Lower leg skin (tissue), 4 donors: Measurements from ENCODE around the gene METTL16. TPM values are rescaled to one million over a fixed set of nuclear protein-coding genes. Genes with fewer than 3 reads are reported as not detected.
"Not testable (repeated sequence)": the region's sequence is repeated elsewhere in the genome, so short reads cannot be mapped to it uniquely, and the experiment has no call there.

Experiments
- DNase-seq, 2 donors: peaks; one replicate each; pipeline ENCODE4 v3.0.0-alpha.2; 2019; ENCODE audit warnings: low spot score in 2 of 2
- H3K4me3 ChIP-seq: fragments of 200-600 bp; sonication (generic); 2 replicates; pipeline ENCODE4 v1.5.1; 2017; ENCODE audit warnings: mild to moderate bottlenecking, low read depth; ENCODE audit not compliant: poor library complexity, severe bottlenecking
- POLR2A ChIP-seq, 2 donors: fragments of 450-650 bp; IDR thresholded peaks; one replicate each; pipeline ENCODE4 v1.6.1; 2016 to 2017; ENCODE audit warnings: antibody characterized with exemption in 2 of 2, mild to moderate bottlenecking in 1 of 2, moderate library complexity in 1 of 2
- WGBS, 2 donors: methylation state at CpG; one replicate each; pipeline ENCODE4 v1.1.5; 2018; 5-methylcytosine and 5-hydroxymethylcytosine counted together
- intact Hi-C: fragments of 100-400 bp; cut with DNase I; formaldehyde crosslinking; loops from one replicate; pipeline ENCODE4 v1.15.0; 2023; ENCODE audit warnings: low total_unique reads
- total RNA-seq, 4 donors: library from RNA; depleted of rRNA; stranded (reverse); fragments of >200 nt; gene quantifications; one replicate each; pipeline ENCODE4 v1.1.0, GENCODE V29; 2016
- TF ChIP-seq, protein P1 (sequence below), 3 donors: fragments of 450-650 bp; IDR thresholded peaks; one replicate each; pipeline ENCODE4 v1.5.1; 2016; ENCODE audit warnings: antibody characterized with exemption in 3 of 3, mild to moderate bottlenecking in 3 of 3, moderate library complexity in 2 of 3

METTL16 gene
- total RNA-seq, 4 donors from 2014 or later: 17.7 to 47.4 (median 38.5) TPM

DNA sequence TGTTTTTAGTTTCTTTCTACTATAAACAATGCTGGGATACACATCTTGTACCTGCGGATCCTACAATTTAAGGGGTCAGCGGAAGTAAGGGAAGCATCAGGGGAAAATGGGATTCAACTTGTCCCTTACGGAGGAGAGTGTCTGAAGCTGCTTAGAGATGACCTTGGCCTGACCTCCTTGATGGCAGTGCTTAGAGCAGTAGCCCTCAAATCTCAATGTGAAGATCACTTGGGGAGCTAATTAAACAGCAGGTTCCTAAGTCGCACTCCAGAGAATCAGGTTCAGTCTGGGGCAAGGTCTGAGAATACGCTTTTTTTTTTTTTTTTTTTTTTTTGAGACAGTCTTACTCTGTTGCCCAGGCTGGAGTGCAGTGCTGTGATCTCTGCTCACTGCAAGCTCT lies 9.6 kb upstream of the METTL16 start:
- no peak overlapping the region for H3K4me3 ChIP-seq
- TF ChIP-seq, protein P1, sequence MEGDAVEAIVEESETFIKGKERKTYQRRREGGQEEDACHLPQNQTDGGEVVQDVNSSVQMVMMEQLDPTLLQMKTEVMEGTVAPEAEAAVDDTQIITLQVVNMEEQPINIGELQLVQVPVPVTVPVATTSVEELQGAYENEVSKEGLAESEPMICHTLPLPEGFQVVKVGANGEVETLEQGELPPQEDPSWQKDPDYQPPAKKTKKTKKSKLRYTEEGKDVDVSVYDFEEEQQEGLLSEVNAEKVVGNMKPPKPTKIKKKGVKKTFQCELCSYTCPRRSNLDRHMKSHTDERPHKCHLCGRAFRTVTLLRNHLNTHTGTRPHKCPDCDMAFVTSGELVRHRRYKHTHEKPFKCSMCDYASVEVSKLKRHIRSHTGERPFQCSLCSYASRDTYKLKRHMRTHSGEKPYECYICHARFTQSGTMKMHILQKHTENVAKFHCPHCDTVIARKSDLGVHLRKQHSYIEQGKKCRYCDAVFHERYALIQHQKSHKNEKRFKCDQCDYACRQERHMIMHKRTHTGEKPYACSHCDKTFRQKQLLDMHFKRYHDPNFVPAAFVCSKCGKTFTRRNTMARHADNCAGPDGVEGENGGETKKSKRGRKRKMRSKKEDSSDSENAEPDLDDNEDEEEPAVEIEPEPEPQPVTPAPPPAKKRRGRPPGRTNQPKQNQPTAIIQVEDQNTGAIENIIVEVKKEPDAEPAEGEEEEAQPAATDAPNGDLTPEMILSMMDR (IDR thresholded peaks at IDR 0.05): no peak
- TF ChIP-seq POLR2A (IDR thresholded peaks at IDR 0.05): no peak
- peak in 1 of 2 donors; percentile 28 for DNase-seq
- intact Hi-C loops: loop anchor here (5.0 kb wide), 1 partner anchor 424 kb away; no protein-coding TSS in a partner anchor
- whole genome bisulfite sequencing, 2 donors: 83 to 87% methylated on average over 5 of the region's 5 CpGs

GRCh38 chr17:2517539-2517938 lies 5.9 kb upstream of the METTL16 start:
- TF ChIP-seq POLR2A (IDR thresholded peaks at IDR 0.05): no peak
- TF ChIP-seq, protein P1 (IDR thresholded peaks at IDR 0.05): no peak
- DNase-seq: no peak
- intact Hi-C loops: no loop called here
- H3K4me3 ChIP-seq: no peak overlapping the region
- 90 to 92% methylated on average over 5 of the region's 5 CpGs for WGBS, 2 donors

GRCh38 chr17:2511138-2511461 lies 588 bp downstream of the METTL16 start:
- peak overlapping the region; percentile 62 for H3K4me3 ChIP-seq
- DNase-seq: no peak
- 1% methylated on average over 5 of the region's 5 CpGs for WGBS, 2 donors
- intact Hi-C loops: no loop called here
- TF ChIP-seq, protein P1 (IDR thresholded peaks at IDR 0.05): no peak
- no peak for TF ChIP-seq POLR2A (IDR thresholded peaks at IDR 0.05)

DNA sequence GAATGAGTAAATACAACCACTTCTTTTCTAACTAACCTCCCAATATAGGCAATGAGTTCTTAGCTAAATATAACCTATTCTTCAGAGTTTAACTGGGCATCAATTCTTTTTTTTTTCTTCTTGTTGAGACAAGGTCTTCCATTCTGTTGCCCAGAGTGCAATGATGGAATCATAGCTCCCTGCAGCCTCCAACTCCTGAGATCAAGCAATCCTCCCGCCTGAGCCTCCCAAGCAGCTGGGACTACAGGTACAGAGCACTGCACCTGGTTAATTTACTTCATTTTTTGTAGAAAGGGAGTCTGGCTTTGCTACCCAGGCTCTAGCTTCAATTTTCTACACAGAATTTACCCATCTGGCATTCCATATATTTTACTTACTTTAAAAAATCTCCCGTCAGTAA lies 1.1 kb downstream of the METTL16 start:
- intact Hi-C loops: no loop called here
- TF ChIP-seq, protein P1 (IDR thresholded peaks at IDR 0.05): no peak
- no peak for TF ChIP-seq POLR2A (IDR thresholded peaks at IDR 0.05)
- WGBS, 2 donors: 48 to 58% methylated on average over 2 of the region's 2 CpGs
- DNase-seq: peak in 1 of 2 donors; percentile 56
- no peak overlapping the region for H3K4me3 ChIP-seq

GRCh38 chr17:2508035-2508434 lies 3.7 kb downstream of the METTL16 start:
- no peak for DNase-seq
- TF ChIP-seq POLR2A (IDR thresholded peaks at IDR 0.05): no peak
- TF ChIP-seq, protein P1 (IDR thresholded peaks at IDR 0.05): no peak
- no peak overlapping the region for H3K4me3 ChIP-seq
- intact Hi-C loops: no loop called here
- 73 to 88% methylated on average over 1 of the region's 1 CpG for WGBS, 2 donors

DNA sequence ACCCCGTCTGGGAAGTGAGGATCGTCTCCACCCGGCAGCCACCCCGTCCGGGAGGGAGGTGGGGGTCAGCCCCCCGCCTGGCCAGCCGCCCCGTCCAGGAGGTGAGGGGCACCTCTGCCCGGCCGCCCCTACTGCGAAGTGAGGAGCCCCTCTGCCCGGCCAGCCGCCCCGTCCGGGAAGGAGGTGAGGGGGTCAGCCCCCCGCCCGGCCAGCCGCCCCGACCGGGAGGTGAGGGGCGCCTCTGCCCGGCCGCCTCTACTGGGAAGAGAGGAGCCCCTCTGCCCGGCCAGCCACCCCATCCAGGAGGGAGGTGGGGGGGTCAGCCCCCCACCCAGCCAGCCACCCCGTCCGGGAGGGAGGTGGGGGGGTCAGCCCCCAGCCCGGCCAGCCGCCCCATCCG lies 4.7 kb downstream of the METTL16 start:
- WGBS, 2 donors: 95% methylated on average over 7 of the region's 29 CpGs; no CpG with 5 or more reads in 1 of the 2 donors
- DNase-seq: peak in 1 of 2 donors; percentile 45
- H3K4me3 ChIP-seq, intact Hi-C loops: not testable (repeated sequence)
